ENCODE measurements around the gene BEND7.
A peak's percentile ranks its signal among the peaks of the same experiment; 100 is the strongest.
"Not testable (repeated sequence)": the region's sequence is repeated elsewhere in the genome, so short reads cannot be mapped to it uniquely, and the experiment has no call there.

The BEND7 gene

GRCh38 chr10:13481690-13482089, 47.1 kb downstream of the BEND7 start:
- DNase-seq (ENCODE audit: low read depth in 2 of 2), result no peak

- no peak for DNase-seq (ENCODE audit: low read depth in 2 of 2)
These were observed 53.7 kb downstream of the BEND7 start for GRCh38 chr10:13475124-13475523.

GRCh38 chr10:13473986-13474385, 54.8 kb downstream of the BEND7 start:
- DNase-seq (ENCODE audit: low read depth in 2 of 2), result no peak

- DNase-seq (ENCODE audit: low read depth in 2 of 2), result no peak
These were observed 56.5 kb downstream of the BEND7 start for GRCh38 chr10:13472359-13472758.

GRCh38 chr10:13470270-13470669, 58.5 kb downstream of the BEND7 start:
- no peak for DNase-seq (ENCODE audit: low read depth in 2 of 2)

GRCh38 chr10:13462551-13462950, 66.3 kb downstream of the BEND7 start:
- DNase-seq (ENCODE audit: low read depth in 2 of 2), result no peak

GRCh38 chr10:13458687-13459012, 70.2 kb downstream of the BEND7 start:
- no peak for DNase-seq (ENCODE audit: low read depth in 2 of 2)

- no peak for DNase-seq (ENCODE audit: low read depth in 2 of 2)
These were observed 70.7 kb downstream of the BEND7 start for GRCh38 chr10:13457958-13458686.

GRCh38 chr10:13453896-13454295, 74.9 kb downstream of the BEND7 start:
- no peak for DNase-seq (ENCODE audit: low read depth in 2 of 2)

- DNase-seq (ENCODE audit: low read depth in 2 of 2), result no peak
These were observed 78.7 kb downstream of the BEND7 start for GRCh38 chr10:13450069-13450468.

- DNase-seq (ENCODE audit: low read depth in 2 of 2), result no peak
These were observed 79.5 kb downstream of the BEND7 start for GRCh38 chr10:13449296-13449695.

GRCh38 chr10:13448216-13448615, 80.6 kb downstream of the BEND7 start:
- DNase-seq (ENCODE audit: low read depth in 2 of 2), result no peak

GRCh38 chr10:13445656-13446400, 83.0 kb downstream of the BEND7 start:
- DNase-seq (ENCODE audit: low read depth in 2 of 2), result no peak

- DNase-seq (ENCODE audit: low read depth in 2 of 2), result no peak
These were observed 87.3 kb downstream of the BEND7 start for GRCh38 chr10:13441476-13441875.

- peak; percentile 17 to 24 for DNase-seq (ENCODE audit: low read depth in 2 of 2)
These were observed 88.4 kb downstream of the BEND7 start for GRCh38 chr10:13440185-13441061.

- DNase-seq (ENCODE audit: low read depth in 2 of 2), result no peak
These were observed 89.3 kb downstream of the BEND7 start for GRCh38 chr10:13439313-13440184.

- DNase-seq (ENCODE audit: low read depth in 2 of 2), result no peak
These were observed 91.7 kb downstream of the BEND7 start for GRCh38 chr10:13437026-13437555.

GRCh38 chr10:13427943-13428342, 100.9 kb downstream of the BEND7 start:
- DNase-seq (ENCODE audit: low read depth in 2 of 2), result not testable (repeated sequence)

GRCh38 chr10:13425397-13425796, 103.4 kb downstream of the BEND7 start:
- no peak for DNase-seq (ENCODE audit: low read depth in 2 of 2)

- DNase-seq (ENCODE audit: low read depth in 2 of 2), result no peak
These were observed 106.0 kb downstream of the BEND7 start for GRCh38 chr10:13422800-13423199.

- no peak for DNase-seq (ENCODE audit: low read depth in 2 of 2)
These were observed 107.4 kb downstream of the BEND7 start for GRCh38 chr10:13421382-13421917.

Data from activated CD8-positive, alpha-beta memory T cell treated with anti-CD3 and anti-CD28 coated beads for 4 hours (primary cell).